Stimulated activated CD8-positive, alpha-beta memory T cell treated with anti-CD3 and anti-CD28 coated beads, Interleukin-12 subunit alpha, Interleukin-12 subunit beta, amount 100 ng/mL, for 24 hours (primary cell): ENCODE results near the gene BEST3.
"Not testable (repeated sequence)": the region's sequence is repeated elsewhere in the genome, so short reads cannot be mapped to it uniquely, and the experiment has no call there.

Experiments
- DNase-seq: peaks from one replicate; pipeline ENCODE4 v3.0.0-alpha.2; 2020; ENCODE audit errors: extremely low read depth

Gene BEST3

DNA sequence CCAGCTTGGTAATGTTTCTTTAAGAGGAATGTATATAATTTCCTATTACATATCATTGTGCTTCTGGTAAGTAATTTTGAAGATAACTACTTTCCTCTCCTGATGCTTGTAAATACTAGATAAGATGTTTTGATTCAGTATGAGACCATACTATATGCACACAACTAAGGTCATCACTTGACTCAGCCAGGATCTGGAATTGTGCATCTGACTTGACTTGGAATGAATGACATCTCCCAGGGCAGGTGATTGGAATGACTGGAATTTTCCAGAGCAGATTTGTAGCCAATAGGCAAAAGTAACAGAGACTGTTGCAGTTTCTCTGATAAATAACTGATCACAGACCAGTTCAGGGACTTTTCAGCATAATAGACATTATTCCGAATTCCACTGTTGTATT, 11.1 kb downstream of the BEST3 start:
- DNase-seq: no peak

DNA sequence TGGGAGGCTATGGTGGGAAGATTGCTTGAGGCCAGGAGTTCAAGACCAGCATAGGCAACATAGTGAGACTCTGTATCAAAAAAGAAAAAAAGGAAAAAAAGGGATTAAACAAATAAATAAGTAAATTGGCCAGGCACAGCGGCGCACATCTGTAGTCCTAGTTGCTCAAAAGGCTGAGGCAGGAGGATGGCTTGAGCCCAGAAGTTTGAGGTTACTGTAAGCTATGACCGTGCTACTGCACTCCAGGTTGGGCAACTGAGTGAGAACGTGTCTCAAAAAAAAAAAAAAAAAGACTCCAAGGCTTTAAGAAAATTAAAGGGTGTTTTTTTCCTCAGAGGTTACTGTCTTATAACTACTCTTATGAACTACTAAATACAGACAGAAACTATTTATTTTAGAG, 11.7 kb downstream of the BEST3 start:
- no peak for DNase-seq

DNA sequence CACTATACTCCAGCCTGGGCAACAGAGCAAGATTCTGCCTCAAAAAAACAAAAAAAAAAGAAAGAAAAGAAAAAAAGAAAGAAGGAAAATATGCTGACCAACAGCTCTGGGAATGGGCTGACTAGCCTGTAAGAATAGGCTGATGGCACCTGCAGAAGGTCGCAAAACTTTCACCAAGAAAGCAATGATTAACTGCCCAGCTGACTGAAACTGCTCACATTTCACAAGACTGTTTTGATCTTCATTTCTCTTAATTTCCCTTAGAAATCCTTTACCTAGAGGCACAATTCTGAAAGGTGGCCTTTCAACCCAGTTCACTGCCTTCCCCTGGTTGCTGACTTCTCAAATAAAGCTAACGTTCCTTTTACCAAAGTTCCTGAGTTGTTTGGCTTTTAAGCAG, 12.4 kb downstream of the BEST3 start:
- DNase-seq: no peak

DNA sequence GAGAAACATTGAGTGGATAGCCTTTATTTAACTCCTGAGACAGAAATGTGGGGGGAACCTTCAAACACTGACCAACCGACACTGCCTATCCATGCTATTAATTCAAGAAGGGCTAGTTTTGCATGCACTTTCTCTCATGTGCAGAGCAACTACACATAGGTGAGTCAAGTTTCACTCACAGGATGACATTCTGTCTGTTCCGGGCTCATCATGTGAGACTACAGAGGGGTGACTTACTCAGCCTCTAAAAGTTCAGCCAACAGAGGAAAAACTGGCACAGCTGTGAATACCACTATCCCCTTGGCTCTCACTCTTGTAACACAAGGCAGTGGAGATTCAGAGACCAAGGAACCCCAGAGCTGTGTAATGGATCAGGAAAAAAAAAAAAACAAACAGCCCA, 13.3 kb downstream of the BEST3 start:
- DNase-seq: no peak

DNA sequence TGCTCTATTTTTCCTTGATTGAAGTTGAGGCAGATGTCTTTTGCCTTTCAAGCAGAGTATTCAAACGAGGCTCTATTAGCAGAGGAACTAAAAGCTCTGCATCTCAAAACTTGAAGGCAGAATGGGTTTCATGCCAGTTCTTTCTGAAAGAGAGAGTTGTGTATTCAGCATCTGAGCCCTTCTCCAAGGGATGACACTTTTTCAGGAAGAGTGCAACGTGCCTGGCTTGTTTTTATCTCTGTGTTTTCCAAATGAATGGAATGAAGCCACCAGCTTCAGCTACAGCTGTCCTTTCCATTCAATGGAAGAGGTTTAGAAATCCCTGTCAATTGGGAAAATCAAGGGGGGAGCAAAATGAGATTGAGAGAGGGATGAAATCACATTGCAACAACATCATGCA, 14.6 kb downstream of the BEST3 start:
- DNase-seq: no peak

DNA sequence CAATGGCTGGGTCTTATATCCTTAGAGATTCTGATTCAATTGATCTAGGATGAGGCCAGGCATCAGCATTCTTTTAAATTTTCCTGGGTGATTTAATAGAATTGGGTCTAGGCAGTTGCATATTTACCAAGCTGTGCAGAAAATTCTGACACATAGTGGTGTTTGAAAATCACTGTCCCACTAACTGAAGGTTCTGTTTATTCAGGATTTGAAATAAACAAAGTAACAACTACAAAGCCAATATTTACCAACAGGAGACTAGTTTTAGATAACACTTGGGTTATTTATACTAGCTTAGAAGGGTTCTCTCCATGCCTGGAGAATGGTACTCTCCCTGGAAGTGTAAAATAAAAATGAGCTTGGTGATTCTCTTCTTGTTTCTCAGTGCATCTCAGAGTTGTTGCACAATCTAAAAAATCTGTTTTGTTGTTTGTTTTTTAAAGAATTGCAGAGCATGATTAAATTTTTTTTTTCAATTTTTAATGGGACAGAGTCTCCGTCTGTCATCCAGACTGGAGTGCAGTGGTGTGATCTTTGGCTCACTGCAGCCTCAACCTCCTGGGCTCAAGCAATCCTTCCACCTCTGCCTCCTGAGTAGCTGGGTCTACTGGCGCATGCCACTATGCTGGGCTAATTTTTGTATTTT, 16.9 kb downstream of the BEST3 start:
- no peak for DNase-seq

DNA sequence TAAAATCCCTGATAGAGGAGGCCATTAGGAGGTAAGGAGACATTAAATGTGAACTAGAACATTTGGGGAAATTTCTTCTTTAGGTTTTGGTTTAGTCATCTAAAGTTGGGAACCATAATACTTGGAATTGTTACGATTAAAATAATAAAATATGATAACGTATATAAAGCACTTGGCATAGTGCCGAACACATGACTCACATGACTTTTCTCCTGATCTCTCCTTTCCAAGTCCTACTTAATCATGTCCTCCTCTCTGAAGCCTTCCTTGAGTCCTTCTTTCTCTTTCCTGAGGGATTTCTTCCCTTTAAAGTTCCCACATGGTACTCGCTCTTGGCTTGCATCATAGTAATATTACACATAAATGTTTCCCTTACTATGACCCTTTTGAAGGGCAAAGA, 20.0 kb downstream of the BEST3 start:
- no peak for DNase-seq

DNA sequence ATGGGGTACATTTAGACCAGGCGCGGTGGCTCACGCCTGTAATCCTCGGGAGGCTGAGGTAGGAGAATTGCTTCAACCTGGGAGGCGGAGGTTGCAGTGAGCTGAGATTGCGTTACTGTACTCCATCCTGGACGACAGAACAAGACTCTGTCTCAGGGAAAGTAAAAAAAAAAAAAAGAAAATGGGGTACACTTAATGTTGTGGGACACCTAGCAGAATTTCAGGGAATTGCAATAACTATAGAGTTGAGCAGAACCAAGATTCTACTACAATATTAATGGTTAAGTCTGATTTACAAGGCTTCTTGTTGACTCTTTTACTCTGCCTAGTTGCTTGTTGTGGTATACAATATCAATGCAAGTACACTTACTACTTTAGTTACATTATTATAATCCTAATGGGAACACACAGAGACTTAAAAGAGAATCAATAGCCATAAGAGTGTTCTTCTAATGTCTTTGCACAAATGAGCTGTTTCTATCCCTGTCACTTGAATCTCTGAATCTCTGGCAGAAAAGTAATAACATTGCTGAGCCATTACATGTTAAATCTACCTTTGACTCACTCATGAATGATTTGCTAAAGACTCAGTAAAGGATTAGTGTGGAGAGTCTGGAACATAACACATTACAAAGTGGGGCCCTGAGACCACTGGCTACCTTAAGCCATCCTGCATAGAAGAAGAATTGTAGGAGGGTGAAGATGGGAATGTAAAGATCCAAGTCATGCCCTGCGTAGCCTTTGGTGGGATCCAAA, 22.7 kb downstream of the BEST3 start:
- DNase-seq: no peak

DNA sequence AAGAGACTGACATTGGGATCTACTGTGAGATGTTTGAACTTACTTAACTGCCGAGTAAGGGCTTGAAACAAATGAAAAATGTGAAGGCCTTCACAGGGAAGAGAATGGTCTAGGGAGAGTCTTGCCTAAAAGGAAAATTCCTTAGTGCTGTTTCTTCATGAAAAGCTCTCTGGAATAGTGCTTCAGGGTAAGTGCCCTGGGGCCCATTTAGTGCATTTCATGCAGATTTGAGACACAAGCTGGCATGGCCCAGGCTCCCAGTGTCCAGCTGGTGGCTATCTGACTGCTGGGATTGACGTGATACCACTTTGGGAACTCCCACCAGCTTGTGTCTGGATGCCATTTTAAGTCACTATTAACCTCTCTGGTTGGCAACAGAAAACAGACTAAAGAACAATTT, 26.9 kb downstream of the BEST3 start:
- no peak for DNase-seq

DNA sequence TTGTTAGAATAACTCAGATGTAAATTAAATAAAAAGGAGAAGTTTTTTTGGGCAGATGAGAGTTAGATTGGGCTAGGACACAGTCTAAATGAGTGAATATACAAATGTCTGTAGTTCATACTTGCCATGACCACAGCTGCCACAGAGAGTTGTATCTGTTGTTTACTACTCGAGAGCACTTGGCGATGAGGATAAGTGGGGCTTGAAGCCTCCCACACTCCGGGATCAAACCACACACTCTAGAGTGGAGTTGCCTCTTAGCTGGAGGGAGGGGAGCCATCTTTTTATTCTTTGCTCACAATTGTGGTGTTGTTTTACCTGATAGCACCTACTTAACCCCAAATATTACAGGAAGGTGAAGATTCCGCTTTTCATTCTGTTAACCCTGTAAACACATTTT, 27.5 kb downstream of the BEST3 start:
- no peak for DNase-seq

DNA sequence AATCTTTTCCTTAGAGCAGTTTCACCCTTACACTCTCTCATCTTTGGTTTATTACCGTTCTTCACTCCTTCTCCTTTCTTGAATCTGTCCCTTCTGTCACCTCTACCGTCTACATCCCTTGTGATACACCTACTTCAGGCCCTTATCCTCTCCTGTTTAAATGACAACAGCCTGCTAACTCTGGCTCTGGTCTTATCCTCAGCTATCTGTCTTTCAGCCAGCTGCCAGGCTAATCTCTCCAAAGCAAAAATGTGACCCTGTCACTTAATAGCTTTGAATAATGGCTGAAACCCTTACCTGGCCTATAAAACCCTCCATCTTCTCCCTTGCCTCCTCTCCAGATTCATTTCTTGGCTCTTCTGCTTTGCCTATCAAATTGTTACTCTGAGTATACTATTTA, 32.3 kb downstream of the BEST3 start:
- DNase-seq: no peak

DNA sequence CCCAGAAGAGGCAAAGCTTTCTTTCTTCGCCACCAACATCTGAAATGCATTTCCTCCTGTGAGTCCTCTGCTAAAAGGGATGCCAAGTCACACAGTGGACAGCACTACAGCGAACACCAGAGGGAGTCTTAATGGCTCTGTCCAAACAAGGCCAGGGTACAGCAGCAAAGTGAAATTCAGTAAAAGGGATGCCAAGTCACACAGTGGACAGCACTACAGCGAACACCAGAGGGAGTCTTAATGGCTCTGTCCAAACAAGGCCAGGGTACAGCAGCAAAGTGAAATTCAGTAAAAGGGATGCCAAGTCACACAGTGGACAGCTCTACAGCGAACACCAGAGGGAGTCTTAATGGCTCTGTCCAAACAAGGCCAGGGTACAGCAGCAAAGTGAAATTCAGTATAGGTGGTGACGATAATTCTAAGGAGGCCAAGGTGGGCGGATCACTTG, 34.1 kb downstream of the BEST3 start:
- not testable (repeated sequence) for DNase-seq

DNA sequence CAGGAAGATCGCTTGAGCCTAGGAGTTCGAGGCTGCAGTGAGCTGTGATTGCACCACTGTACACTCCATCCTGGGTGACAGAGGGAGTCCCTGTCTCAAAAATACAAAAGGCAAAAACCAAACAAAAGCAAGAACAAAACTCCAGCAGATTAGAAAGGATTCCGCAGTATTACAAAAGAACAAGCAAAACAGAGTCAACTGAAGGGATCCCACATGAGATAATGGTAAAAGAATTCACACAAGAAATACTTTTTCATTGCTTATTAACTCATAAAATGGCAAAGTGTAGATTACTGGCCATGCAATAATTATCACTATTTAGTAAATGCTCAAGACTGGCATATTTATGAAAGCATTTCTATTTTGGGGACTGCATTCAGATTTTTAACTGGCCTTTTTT, 35.4 kb downstream of the BEST3 start:
- DNase-seq: no peak

DNA sequence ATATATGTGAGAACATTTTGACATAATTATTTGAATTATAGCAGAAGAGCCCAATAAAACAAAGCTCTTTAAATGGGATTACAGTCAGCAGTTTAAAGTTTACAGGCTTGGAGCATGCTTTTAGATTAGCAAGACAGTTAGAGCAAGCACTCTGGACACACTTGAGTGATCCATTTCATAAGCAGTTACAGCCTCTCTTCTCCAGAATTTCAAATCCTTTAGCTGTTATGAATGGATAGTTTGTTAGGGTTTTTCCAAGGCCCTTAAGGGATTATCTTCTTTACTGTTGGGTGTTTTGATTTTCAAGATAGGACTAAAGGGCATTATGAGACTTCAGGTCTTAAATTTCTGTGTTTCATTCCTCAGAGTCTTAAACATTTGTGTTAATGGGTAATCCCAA, 36.3 kb downstream of the BEST3 start:
- no peak for DNase-seq

DNA sequence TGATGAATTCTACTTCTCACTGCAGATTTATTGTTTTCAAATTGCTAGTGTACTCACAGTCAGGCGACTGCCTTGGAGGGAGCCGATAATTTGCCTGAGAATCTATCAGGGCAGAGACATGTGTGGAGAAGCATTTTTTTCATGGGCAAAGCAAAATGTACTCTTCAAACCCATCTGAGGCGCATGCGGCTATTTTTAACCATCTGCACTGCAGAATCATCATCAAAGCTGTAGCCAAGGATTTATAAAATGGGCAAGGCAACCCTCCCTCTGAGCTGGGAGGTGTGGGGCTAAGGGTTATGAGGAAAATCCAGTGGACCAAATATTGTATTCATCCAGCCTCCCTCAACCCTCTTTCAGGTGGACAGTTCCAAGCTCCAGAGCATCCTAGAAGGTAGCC, 37.7 kb downstream of the BEST3 start:
- DNase-seq: no peak

DNA sequence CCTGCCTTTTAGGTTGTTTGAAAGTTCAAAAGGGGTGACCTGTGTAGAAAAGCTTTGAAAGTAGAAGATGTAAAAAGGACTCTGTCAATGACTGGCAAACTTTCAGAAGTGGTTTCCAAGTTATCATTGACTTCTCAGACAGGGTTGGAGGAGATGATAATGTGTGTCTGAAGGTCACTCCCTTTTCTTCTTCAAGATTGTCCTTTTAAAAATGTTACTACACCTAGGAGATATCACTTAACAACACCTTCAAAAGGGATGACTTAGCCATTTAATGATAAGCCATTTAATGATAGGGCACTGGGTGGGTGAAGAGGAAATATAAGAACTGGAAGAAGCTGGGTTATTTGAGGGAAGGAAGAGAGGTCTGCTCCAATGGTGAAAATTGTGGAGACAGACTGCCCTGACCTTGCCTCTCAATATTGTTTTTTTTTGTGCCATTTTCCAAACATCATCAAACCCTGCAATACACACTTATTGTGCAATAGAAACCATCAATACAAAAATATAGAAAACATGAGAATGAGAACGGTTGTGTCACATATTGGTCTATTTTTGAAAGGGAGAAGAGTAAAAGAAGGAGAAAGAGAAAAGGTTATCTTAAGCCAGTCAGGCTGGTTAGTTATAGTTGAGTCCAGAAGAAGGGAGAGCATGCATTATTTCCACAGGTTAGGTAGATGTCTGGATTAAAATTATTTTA, 38.8 kb downstream of the BEST3 start:
- DNase-seq: no peak

DNA sequence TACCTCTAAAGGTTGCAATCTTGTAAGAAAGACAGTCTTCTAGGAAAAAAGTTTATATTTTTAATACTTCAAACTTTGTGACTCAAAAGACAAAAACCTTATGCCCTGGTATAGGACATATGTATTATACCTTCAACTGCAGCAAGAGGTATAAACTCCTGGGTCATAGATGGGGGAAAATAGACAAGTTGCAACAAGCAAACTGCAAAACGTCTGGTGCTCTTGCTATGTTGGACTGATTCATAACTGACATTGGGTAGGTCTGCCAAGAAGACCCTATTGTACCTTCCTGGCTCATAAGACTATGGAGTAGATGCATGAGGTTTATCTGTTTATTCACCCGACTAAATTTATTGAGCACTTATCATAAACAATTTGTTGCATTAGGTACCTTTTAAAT, 40.9 kb downstream of the BEST3 start:
- no peak for DNase-seq

DNA sequence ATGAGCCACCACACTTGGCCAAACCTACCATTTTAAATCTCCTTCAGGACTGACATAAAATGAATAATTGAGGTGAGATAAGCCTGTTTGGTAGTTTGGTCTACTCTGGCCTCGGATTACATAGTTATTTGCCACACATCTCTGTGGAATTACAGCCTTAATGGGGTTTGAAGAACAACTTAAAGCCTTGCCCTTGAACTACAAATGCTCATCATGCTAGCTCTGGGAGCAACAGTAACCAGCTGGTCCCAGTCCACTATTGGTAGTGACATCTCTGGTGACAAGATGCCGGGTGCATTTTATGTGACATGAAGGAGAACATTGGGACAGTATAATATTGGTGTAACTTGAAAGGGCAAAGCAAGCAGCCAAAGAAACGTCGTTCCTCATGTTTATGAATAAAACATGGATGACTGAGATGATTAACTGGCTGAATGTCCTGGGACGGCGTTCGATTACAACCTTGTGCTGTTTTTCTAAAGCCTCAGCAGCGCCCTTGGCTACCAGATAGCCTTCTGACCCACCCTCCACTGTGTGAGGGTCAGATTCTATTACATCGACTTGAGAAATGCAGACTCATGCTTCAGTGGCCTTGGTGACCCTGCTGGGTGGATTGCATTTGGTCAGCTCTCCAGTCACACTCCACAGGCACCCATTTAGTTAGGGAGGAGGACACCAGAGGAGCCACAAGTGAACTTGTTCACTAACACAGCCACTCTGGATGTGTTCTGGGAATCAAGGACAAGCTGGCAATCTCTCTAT, 41.5 kb downstream of the BEST3 start:
- no peak for DNase-seq

DNA sequence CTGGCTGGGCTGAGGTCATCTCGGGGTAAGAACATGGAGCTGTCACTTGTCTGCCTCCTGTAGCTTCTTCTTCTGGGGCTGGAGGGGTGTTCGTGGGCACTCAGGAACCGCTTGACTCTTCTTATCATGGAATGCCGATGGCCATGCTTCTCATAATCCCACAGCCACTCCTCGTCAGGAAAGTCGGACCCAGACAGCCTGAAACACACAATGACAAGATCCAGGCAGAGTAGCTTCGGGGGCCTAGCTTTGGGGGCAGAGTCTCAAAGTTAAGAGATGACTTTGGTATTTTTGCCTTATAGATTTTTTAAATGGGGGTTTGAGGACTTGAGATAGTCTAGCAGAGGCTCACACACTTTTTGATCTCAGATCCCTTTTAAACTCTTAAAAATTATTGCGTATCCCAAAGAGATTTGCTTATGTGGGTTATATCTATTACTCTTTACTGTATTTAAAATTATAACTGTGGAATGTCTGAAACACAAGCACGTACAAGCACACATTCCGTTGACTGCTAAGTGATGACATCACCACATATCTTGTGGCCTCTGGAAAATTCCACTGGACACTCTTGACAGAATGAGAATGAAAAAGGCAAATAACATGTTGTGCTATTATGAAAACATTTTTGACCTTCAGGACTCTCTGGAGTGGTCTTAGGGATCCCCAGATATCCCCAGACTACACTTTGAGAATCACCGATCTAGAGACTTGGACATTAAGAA, 43.3 kb downstream of the BEST3 start:
- DNase-seq: no peak

DNA sequence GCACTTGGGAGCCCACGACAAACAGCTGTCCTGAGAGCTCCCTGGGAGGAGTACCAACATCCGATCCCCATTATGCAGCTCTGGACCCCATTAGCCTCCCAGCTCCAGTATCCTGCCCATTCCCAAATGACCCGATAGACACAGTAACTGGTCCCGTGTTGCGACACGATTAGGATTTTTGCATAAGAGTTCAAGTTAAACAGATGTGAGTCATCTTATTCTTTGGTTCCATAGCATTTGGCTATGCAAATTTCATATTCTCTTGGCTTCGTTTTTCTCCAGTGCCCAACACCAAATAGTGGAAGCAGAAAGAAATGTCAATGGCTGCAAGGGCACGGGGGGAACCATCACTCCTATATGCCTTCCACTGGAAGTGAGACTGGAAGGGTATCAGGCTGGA, 45.4 kb downstream of the BEST3 start:
- DNase-seq: no peak

DNA sequence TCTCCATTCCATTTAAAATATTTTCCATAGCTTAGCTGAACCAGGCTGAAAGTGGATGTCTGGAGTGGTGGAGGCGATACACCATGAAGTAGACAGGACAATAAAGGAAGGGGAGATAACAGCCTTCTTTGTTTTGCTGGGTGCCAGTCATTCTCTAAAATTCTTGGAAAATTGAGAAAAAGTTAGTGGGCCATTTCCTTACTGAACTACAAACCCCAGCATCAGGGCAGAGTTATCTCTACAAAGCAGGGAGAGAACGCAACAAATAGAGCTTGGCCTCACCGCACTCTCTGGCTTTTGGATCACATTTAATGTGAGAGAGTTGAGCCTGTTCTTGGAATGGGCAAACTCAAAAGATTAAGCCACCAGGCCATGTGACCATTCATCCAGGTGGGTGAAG, 47.2 kb downstream of the BEST3 start:
- no peak for DNase-seq

DNA sequence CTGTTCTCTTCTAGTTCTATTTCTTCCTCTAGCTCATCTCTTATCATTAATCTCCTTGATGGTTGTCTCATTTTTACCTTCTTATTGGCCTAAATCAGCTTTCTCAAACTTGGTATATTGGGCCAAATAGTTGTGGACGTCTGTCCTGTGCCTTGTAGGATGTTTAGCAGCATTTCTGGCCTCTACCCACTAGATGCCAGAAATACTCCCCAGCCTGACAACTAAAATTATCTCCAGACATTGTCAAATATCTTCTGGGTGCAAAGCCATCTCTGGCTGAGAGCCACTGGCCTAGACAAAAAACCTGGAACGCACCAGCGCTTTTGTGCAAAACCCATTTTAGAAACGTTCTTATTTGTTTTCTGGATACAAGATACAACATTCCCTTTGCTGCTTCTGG, 49.6 kb downstream of the BEST3 start:
- no peak for DNase-seq
